Neutrophil (primary cell): ENCODE results near the gene LILRB2.

Source experiments
- H3K27ac ChIP-seq: fragments of 200-600 bp; sonication (generic); 2 replicates; pipeline ENCODE4 v1.5.1; 2016; ENCODE audit warnings: mild to moderate bottlenecking, moderate library complexity
- H3K27me3 ChIP-seq: fragments of 200-600 bp; sonication (generic); 2 replicates; pipeline ENCODE4 v1.6.0; 2016; ENCODE audit warnings: mild to moderate bottlenecking
- H3K36me3 ChIP-seq: fragments of 200-600 bp; sonication (generic); 2 replicates; pipeline ENCODE4 v1.5.1; 2017
- H3K4me1 ChIP-seq, 2 experiments: fragments of 200-600 bp in 1 of 2; sonication (generic) in 1 of 2; 1 replicate in 1 of 2; 2 replicates in 1 of 2; pipeline versions ENCODE4 v1.5.1 to v1.6.1; 2013 to 2016; ENCODE audit warnings: low read depth in 1 of 2, low read length in 1 of 2, mild to moderate bottlenecking in 1 of 2, moderate library complexity in 1 of 2; ENCODE audit not compliant: control insufficient read depth in 1 of 2, insufficient read depth in 1 of 2
- H3K4me3 ChIP-seq, 2 experiments: fragments of 200-600 bp in 1 of 2; sonication (generic) in 1 of 2; 1 replicate in 1 of 2; 2 replicates in 1 of 2; pipeline ENCODE4 v1.5.1; 2013 to 2016; ENCODE audit warnings: low read depth in 1 of 2, low read length in 1 of 2, mild to moderate bottlenecking in 1 of 2, moderate library complexity in 1 of 2
- H3K9me3 ChIP-seq: fragments of 200-600 bp; sonication (generic); 2 replicates; pipeline ENCODE4 v1.5.1; 2016
- CTCF ChIP-seq: fragments of 200-600 bp; sonication (generic); IDR thresholded peaks from 2 replicates; pipeline ENCODE4 v1.5.1; 2016; ENCODE audit warnings: antibody characterized with exemption

Gene LILRB2

GRCh38 chr19:54310543-54310942 lies 29.6 kb upstream of the LILRB2 start:
- Histone ChIP-seq H3K4me1 (peaks cover 85 to 90% of the 10 kb centered on the region in 2 experiments), H3K36me3 (peaks cover 60% of the 10 kb centered on the region), H3K4me3 (peak overlapping the region; percentile 81 to 98), H3K9me3 (no peaks in the 10 kb centered on the region), H3K27ac (peak overlapping the region; percentile 89), H3K27me3 (no peaks in the 10 kb centered on the region)
- no peak for TF ChIP-seq CTCF

- H3K9me3 ChIP-seq = no peaks in the 10 kb centered on the region
- H3K4me1 ChIP-seq = peaks cover 85 to 90% of the 10 kb centered on the region in 2 experiments
- H3K27me3 ChIP-seq = no peaks in the 10 kb centered on the region
- H3K27ac ChIP-seq = peak overlapping the region; percentile 89
- no peak for TF ChIP-seq CTCF
- peak overlapping the region; percentile 81 to 98 for H3K4me3 ChIP-seq
- peaks cover 66% of the 10 kb centered on the region for H3K36me3 ChIP-seq
Measured at GRCh38 chr19:54309811-54310210, 28.9 kb upstream of the LILRB2 start.

GRCh38 chr19:54307389-54308020 lies 26.6 kb upstream of the LILRB2 start:
- no peak for TF ChIP-seq CTCF
- peaks cover 92 to 94% of the 10 kb centered on the region in 2 experiments for H3K4me1 ChIP-seq
- H3K36me3 ChIP-seq = peaks cover 66% of the 10 kb centered on the region

GRCh38 chr19:54305141-54305540 lies 24.2 kb upstream of the LILRB2 start:
- TF ChIP-seq CTCF = no peak

More at GRCh38 chr19:54307389-54308020, 26.6 kb upstream of the LILRB2 start:
- H3K9me3 ChIP-seq = no peaks in the 10 kb centered on the region
- peak overlapping the region; percentile 53 for H3K27ac ChIP-seq
- H3K4me3 ChIP-seq = no peak overlapping the region
- H3K27me3 ChIP-seq = no peaks in the 10 kb centered on the region

GRCh38 chr19:54302257-54302656 lies 21.3 kb upstream of the LILRB2 start:
- no peaks in the 10 kb centered on the region for H3K27me3 ChIP-seq
- peaks cover 23% of the 10 kb centered on the region for H3K36me3 ChIP-seq
- H3K27ac ChIP-seq = peak overlapping the region; percentile 72
- H3K4me3 ChIP-seq = peak overlapping the region; percentile 1 to 5
- H3K9me3 ChIP-seq = no peaks in the 10 kb centered on the region
- TF ChIP-seq CTCF = no peak
- H3K4me1 ChIP-seq = peaks cover 93% of the 10 kb centered on the region in 2 experiments

More at GRCh38 chr19:54305141-54305540, 24.2 kb upstream of the LILRB2 start:
- peak overlapping the region in 1 of 2 experiments; percentile 23 for H3K4me3 ChIP-seq
- peak overlapping the region; percentile 65 for H3K27ac ChIP-seq
- no peaks in the 10 kb centered on the region for H3K9me3 ChIP-seq
- peaks cover 92 to 94% of the 10 kb centered on the region in 2 experiments for H3K4me1 ChIP-seq
- H3K36me3 ChIP-seq = peaks cover 49% of the 10 kb centered on the region
- no peaks in the 10 kb centered on the region for H3K27me3 ChIP-seq
